Activated T-helper 17 cell treated with anti-CD3 and anti-CD28 coated beads, Interleukin-2, amount 50 U/mL, for 72 hours (primary cell): ENCODE data around the gene ANKRD2. TPM values are rescaled to one million over a fixed set of nuclear protein-coding genes. Genes with fewer than 3 reads are reported as not detected.
"Not testable (repeated sequence)": the region's sequence is repeated elsewhere in the genome, so short reads cannot be mapped to it uniquely, and the experiment has no call there.

Experiments used
- ATAC-seq: fragments of 150-1000 bp; cut with Tn5 transposase; replicated peaks from 2 replicates; pipeline ENCODE4 v1.10.0; 2021; ENCODE audit warnings: mild to moderate bottlenecking, moderate library complexity
- H3K27ac Mint-ChIP-seq: one replicate; pipeline ENCODE4 v1.8.0; 2022; ENCODE audit warnings: mixed read lengths
- H3K27me3 Mint-ChIP-seq: one replicate; pipeline ENCODE4 v1.8.0; 2022; ENCODE audit warnings: mixed read lengths
- H3K36me3 Mint-ChIP-seq: one replicate; pipeline ENCODE4 v1.8.0; 2022; ENCODE audit warnings: low read depth, mild to moderate bottlenecking, mixed read lengths
- H3K4me1 Mint-ChIP-seq: one replicate; pipeline ENCODE4 v1.8.0; 2022; ENCODE audit warnings: mixed read lengths
- H3K4me3 Mint-ChIP-seq: one replicate; pipeline ENCODE4 v1.8.0; 2022; ENCODE audit warnings: mild to moderate bottlenecking, mixed read lengths
- H3K9me3 Mint-ChIP-seq: one replicate; pipeline ENCODE4 v1.8.0; 2022; ENCODE audit warnings: mixed read lengths
- total RNA-seq, 2 donors: library from RNA; stranded (reverse); gene quantifications; one replicate each; pipeline ENCODE4 v1.2.3, GENCODE V29; 2022

ANKRD2 gene
- total RNA-seq, 2 donors from 2014 or later: not detected

GRCh38 chr10:97574374-97575126, 2.0 kb downstream of the ANKRD2 start:
- no peak overlapping the region for H3K27ac Mint-ChIP-seq
- H3K4me1 Mint-ChIP-seq: no peaks in the 10 kb centered on the region
- no peak overlapping the region for H3K4me3 Mint-ChIP-seq
- ATAC-seq: no peak
- H3K9me3 Mint-ChIP-seq: no peaks in the 10 kb centered on the region
- H3K36me3 Mint-ChIP-seq: no peaks in the 10 kb centered on the region
- no peaks in the 10 kb centered on the region for H3K27me3 Mint-ChIP-seq

GRCh38 chr10:97575127-97575668, 2.6 kb downstream of the ANKRD2 start:
- H3K27ac Mint-ChIP-seq: no peak overlapping the region
- H3K36me3 Mint-ChIP-seq: no peaks in the 10 kb centered on the region
- no peaks in the 10 kb centered on the region for H3K27me3 Mint-ChIP-seq
- no peak for ATAC-seq
- no peak overlapping the region for H3K4me3 Mint-ChIP-seq
- H3K4me1 Mint-ChIP-seq: no peaks in the 10 kb centered on the region
- H3K9me3 Mint-ChIP-seq: no peaks in the 10 kb centered on the region

- not testable (repeated sequence) for ATAC-seq, H3K36me3 Mint-ChIP-seq, H3K4me1 Mint-ChIP-seq, H3K9me3 Mint-ChIP-seq, H3K27ac Mint-ChIP-seq, H3K4me3 Mint-ChIP-seq, H3K27me3 Mint-ChIP-seq
Measured at GRCh38 chr10:97576487-97576886, 3.9 kb downstream of the ANKRD2 start.

DNA sequence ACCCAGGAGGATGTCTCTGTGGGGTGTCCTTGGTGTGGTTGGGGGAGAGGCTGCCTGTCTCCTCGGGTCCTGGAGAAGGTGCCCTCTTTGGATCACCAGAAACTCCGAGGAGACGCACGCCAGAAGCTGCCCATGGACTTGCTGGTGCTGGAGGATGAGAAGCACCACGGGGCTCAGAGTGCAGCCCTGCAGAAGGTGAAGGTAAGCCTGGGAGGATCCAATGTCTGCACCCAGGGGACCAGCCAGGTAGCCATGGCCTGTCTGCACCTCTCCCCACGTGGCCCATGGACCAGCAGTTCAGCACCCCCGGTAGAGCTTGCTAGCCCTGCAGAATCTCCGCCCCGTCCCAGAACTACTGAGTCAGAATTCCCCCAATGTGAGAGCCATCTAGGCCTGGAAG, 5.1 kb downstream of the ANKRD2 start:
- no peaks in the 10 kb centered on the region for H3K36me3 Mint-ChIP-seq
- H3K4me3 Mint-ChIP-seq: no peak overlapping the region
- H3K27ac Mint-ChIP-seq: no peak overlapping the region
- no peak for ATAC-seq
- H3K27me3 Mint-ChIP-seq: no peaks in the 10 kb centered on the region
- no peaks in the 10 kb centered on the region for H3K4me1 Mint-ChIP-seq
- H3K9me3 Mint-ChIP-seq: no peaks in the 10 kb centered on the region

DNA sequence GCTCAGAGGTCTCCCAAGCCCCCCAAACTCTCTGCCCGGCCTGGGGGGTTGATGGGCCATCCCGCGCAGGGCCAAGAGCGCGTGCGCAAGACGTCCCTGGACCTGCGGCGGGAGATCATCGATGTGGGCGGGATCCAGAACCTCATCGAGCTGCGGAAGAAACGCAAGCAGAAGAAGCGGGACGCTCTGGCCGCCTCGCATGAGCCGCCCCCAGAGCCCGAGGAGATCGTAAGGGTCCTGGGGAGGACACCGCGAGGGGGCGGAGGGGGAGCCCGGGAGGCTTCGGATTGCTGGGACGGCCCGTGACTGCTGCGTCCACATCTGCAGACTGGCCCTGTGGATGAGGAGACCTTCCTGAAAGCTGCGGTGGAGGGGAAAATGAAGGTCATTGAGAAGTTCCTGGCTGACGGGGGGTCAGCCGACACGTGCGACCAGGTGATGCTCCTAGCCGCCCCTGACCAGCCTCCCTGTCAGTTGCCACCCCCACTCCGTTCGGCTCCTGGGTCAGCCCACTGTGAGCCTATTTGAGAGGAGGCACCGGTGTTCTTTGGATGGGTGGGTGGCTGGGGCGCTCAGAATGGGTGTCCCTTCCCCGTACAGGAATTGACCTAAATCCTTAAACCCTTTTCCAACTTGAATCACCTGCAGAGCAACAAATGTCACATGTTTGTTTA, 5.7 kb downstream of the ANKRD2 start:
- Mint-ChIP-seq H3K27ac (no peak overlapping the region), H3K9me3 (no peaks in the 10 kb centered on the region), H3K4me3 (no peak overlapping the region), H3K36me3 (no peaks in the 10 kb centered on the region), H3K4me1 (no peaks in the 10 kb centered on the region), H3K27me3 (no peaks in the 10 kb centered on the region)
- no peak for ATAC-seq

- Mint-ChIP-seq H3K4me1 (no peaks in the 10 kb centered on the region), H3K27me3 (no peaks in the 10 kb centered on the region), H3K4me3 (no peak overlapping the region), H3K36me3 (no peaks in the 10 kb centered on the region), H3K9me3 (no peaks in the 10 kb centered on the region), H3K27ac (no peak overlapping the region)
- no peak for ATAC-seq
Measured at GRCh38 chr10:97580421-97581367, 8.1 kb downstream of the ANKRD2 start.

DNA sequence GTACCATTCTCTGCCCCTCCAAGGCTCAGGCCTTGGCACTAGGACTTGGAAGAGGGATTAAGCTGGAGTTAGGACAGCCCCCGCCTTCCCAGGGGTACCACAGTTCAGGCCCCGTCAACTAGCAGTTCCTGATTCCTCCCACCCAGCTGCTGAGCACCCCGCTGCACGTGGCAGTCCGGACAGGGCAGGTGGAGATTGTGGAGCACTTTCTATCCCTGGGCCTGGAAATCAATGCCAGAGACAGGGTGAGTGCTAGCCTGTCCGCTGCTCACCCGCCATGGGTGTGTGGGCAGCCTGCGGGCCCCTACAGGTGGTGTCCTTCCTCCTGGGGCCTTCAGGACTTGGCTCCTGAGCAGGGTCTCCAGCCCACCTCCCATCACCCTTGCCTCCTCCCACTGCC, 9.6 kb downstream of the ANKRD2 start:
- H3K27ac Mint-ChIP-seq: no peak overlapping the region
- no peaks in the 10 kb centered on the region for H3K9me3 Mint-ChIP-seq
- H3K4me3 Mint-ChIP-seq: no peak overlapping the region
- ATAC-seq: no peak
- no peaks in the 10 kb centered on the region for H3K4me1 Mint-ChIP-seq
- no peaks in the 10 kb centered on the region for H3K27me3 Mint-ChIP-seq
- H3K36me3 Mint-ChIP-seq: no peaks in the 10 kb centered on the region

GRCh38 chr10:97583476-97583875, 10.9 kb downstream of the ANKRD2 start:
- no peak overlapping the region for H3K27ac Mint-ChIP-seq
- no peak overlapping the region for H3K4me3 Mint-ChIP-seq
- H3K36me3 Mint-ChIP-seq: no peaks in the 10 kb centered on the region
- no peaks in the 10 kb centered on the region for H3K9me3 Mint-ChIP-seq
- no peak for ATAC-seq
- no peaks in the 10 kb centered on the region for H3K4me1 Mint-ChIP-seq
- H3K27me3 Mint-ChIP-seq: no peaks in the 10 kb centered on the region

- Mint-ChIP-seq H3K9me3 (no peaks in the 10 kb centered on the region), H3K27ac (peak within 1 kb of the TSS; percentile 38), H3K4me3 (no peak within 1 kb of the TSS), H3K4me1 (no peaks in the 10 kb centered on the region), H3K36me3 (no peaks in the 10 kb centered on the region), H3K27me3 (no peaks in the 10 kb centered on the region)
- peak; percentile 24 for ATAC-seq
Measured at GRCh38 chr10:97584060-97584797, 11.7 kb downstream of the ANKRD2 start, which contains the start of gene HOGA1. TSS of gene HOGA1 (plus strand) at chr10:97584389. CDS start at chr10:97584704, 315 bp downstream.

- Mint-ChIP-seq H3K36me3 (no peaks in the 10 kb centered on the region), H3K4me1 (no peaks in the 10 kb centered on the region), H3K9me3 (no peaks in the 10 kb centered on the region), H3K4me3 (no peak overlapping the region), H3K27ac (peak overlapping the region; percentile 38), H3K27me3 (no peaks in the 10 kb centered on the region)
- ATAC-seq: peak; percentile 5
Measured at GRCh38 chr10:97584798-97585438, 12.3 kb downstream of the ANKRD2 start.

DNA sequence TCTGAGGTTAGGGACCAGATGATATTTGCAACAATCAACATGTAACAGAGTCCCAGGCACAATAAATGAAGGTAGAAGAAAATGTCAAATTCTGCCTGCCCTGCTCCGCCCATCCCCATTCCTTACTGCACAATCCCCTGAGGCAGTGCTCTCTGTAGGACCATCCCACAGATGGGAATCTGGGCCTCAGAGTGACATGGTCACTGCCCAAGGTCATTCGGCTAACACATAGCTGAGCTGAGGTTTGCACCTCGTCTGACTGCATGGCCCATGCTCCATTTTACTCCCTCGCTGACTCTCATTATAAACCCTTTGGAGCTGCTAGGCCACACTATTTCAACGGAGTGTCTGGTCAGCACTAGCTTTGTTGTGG, 12.8 kb downstream of the ANKRD2 start:
- no peaks in the 10 kb centered on the region for H3K36me3 Mint-ChIP-seq
- H3K4me3 Mint-ChIP-seq: no peak overlapping the region
- H3K4me1 Mint-ChIP-seq: no peaks in the 10 kb centered on the region
- H3K27ac Mint-ChIP-seq: no peak overlapping the region
- no peaks in the 10 kb centered on the region for H3K27me3 Mint-ChIP-seq
- no peak for ATAC-seq
- H3K9me3 Mint-ChIP-seq: no peaks in the 10 kb centered on the region

DNA sequence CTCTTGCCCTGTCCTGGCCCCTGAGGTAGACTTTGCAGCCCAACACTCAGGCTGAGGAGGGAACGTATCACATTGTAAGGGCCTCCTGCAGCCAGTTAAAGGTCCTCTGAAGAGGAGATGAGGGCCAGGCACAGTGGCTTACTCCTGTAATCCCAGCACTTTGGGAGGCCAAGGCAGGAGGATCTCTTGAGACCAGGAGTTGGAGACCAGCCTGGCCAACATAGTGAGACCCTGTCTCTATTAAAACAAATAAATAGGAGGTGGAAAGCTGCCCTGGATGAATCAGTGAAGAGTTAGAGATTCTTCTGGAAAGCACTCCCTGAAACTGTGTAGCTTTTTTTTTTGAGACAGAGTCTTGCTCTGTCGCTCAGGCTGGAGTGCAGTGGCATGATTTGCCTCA, 14.6 kb downstream of the ANKRD2 start:
- Mint-ChIP-seq H3K4me3 (no peak overlapping the region), H3K4me1 (no peaks in the 10 kb centered on the region), H3K36me3 (no peaks in the 10 kb centered on the region), H3K9me3 (no peaks in the 10 kb centered on the region), H3K27ac (no peak overlapping the region), H3K27me3 (no peaks in the 10 kb centered on the region)
- ATAC-seq: no peak

- no peaks in the 10 kb centered on the region for H3K4me1 Mint-ChIP-seq
- H3K4me3 Mint-ChIP-seq: no peak within 1 kb of the TSS
- ATAC-seq: no peak
- no peak within 1 kb of the TSS for H3K27ac Mint-ChIP-seq
- H3K27me3 Mint-ChIP-seq: no peaks in the 10 kb centered on the region
- no peaks in the 10 kb centered on the region for H3K36me3 Mint-ChIP-seq
- no peaks in the 10 kb centered on the region for H3K9me3 Mint-ChIP-seq
Measured at GRCh38 chr10:97589479-97589878, 16.9 kb downstream of the ANKRD2 start, which contains the start of gene C10orf62. TSS of gene C10orf62 (plus strand) at chr10:97589721. CDS start at chr10:97589898, 177 bp downstream.
